HepG2 (cell line): Measurements from ENCODE around the gene MAP3K9. TPM values are rescaled to one million over a fixed set of nuclear protein-coding genes. Genes with fewer than 3 reads are reported as not detected.

ENCODE experiments used
- E2F2 ChIP-seq: sonication (generic); formaldehyde crosslinking; IDR thresholded peaks from 2 replicates; pipeline ENCODE4 v1.4.0; 2020; ENCODE audit warnings: missing genetic modification reagents, borderline replicate concordance
- FIP1L1 ChIP-seq: fragments of 200-400 bp; formaldehyde crosslinking; IDR thresholded peaks from 2 replicates; pipeline ENCODE4 v1.6.1; 2018; ENCODE audit warnings: low read depth, mild to moderate bottlenecking, low read length, moderate library complexity, borderline replicate concordance; ENCODE audit not compliant: insufficient read depth
- FOXA3 ChIP-seq: IDR thresholded peaks from 2 replicates; pipeline ENCODE4 v1.6.1; 2016; ENCODE audit warnings: missing genetic modification reagents, missing compliant biosample characterization
- GATAD1 ChIP-seq: IDR thresholded peaks from 2 replicates; pipeline ENCODE4 v1.6.1; 2016; ENCODE audit warnings: missing genetic modification reagents, missing compliant biosample characterization
- MAFK ChIP-seq, 2 experiments: IDR thresholded peaks in 1 of 2; conservative IDR thresholded peaks in 1 of 2; 2 replicates each; pipeline ENCODE4 v1.6.1; 2011; ENCODE audit warnings: improper control_type of control experiment in 2 of 2, low read length in 2 of 2
- PHF20 ChIP-seq: sonication (generic); formaldehyde crosslinking; IDR thresholded peaks from 2 replicates; pipeline ENCODE4 v1.5.0; 2020; ENCODE audit warnings: mild to moderate bottlenecking, missing genetic modification reagents
- TIGD3 ChIP-seq: sonication (generic); formaldehyde crosslinking; IDR thresholded peaks from 2 replicates; pipeline ENCODE4 v1.5.1; 2020; ENCODE audit warnings: mild to moderate bottlenecking, missing genetic modification reagents, borderline replicate concordance
- ZNF224 ChIP-seq: sonication (generic); formaldehyde crosslinking; IDR thresholded peaks from 2 replicates; pipeline ENCODE4 v1.5.0; 2020; ENCODE audit warnings: mild to moderate bottlenecking, missing genetic modification reagents
- ZNF282 ChIP-seq: fragments of 450-650 bp; IDR thresholded peaks from 2 replicates; pipeline ENCODE4 v1.6.1; 2018; ENCODE audit not compliant: partially characterized antibody
- ZNF326 ChIP-seq: sonication (generic); formaldehyde crosslinking; IDR thresholded peaks from 2 replicates; pipeline ENCODE4 v1.4.0; 2020; ENCODE audit warnings: missing genetic modification reagents, borderline replicate concordance
- ZNF768 ChIP-seq: sonication (generic); formaldehyde crosslinking; IDR thresholded peaks from 2 replicates; pipeline ENCODE4 v1.4.0; 2020; ENCODE audit warnings: missing genetic modification reagents
- ZNF770 ChIP-seq: sonication (generic); formaldehyde crosslinking; IDR thresholded peaks from 2 replicates; pipeline ENCODE4 v1.5.0; 2020; ENCODE audit warnings: mild to moderate bottlenecking, missing genetic modification reagents
- ZSCAN21 ChIP-seq: sonication (generic); formaldehyde crosslinking; IDR thresholded peaks from 2 replicates; pipeline ENCODE4 v1.8.0; 2022; ENCODE audit warnings: mild to moderate bottlenecking, missing genetic modification reagents, moderate library complexity, borderline replicate concordance
- polyA plus RNA-seq, 8 experiments: library from polyadenylated mRNA; depleted of rRNA in 3 of 8; stranded (reverse) in 7 of 8; unstranded in 1 of 8; fragments of >200 nt; fragmentation: Illumina TruSeq in 4 of 8; extraction: Trizol in 4 of 8; gene quantifications; 2 replicates each; pipeline versions ENCODE4 v1.2.1 to v1.2.3, GENCODE V29; 2011 to 2016; ENCODE audit warnings: low read depth in 4 of 8, missing spikeins in 1 of 8, mixed read lengths in 1 of 8; ENCODE audit not compliant: insufficient read depth in 1 of 8
- total RNA-seq, 5 experiments: library from RNA; depleted of rRNA; stranded (reverse); fragments of >200 nt; fragmentation: Illumina TruSeq; extraction: Trizol; gene quantifications; 2 replicates each; pipeline ENCODE4 v1.2.3, GENCODE V29; 2016; ENCODE audit warnings: low read depth in 1 of 5
- TF ChIP-seq, protein P1 (sequence below): sonication (generic); formaldehyde crosslinking; IDR thresholded peaks from 2 replicates; pipeline ENCODE4 v1.5.1; 2020; ENCODE audit warnings: missing genetic modification reagents, mild to moderate bottlenecking, borderline replicate concordance
- TF ChIP-seq, protein P2 (sequence below): sonication (generic); formaldehyde crosslinking; IDR thresholded peaks from 2 replicates; pipeline ENCODE4 v1.5.1; 2020; ENCODE audit warnings: missing genetic modification reagents, mild to moderate bottlenecking, borderline replicate concordance
- TF ChIP-seq, protein P3 (sequence below): IDR thresholded peaks from 2 replicates; pipeline ENCODE4 v1.6.1; 2016
- TF ChIP-seq, protein P4 (sequence below): sonication (generic); formaldehyde crosslinking; IDR thresholded peaks from 2 replicates; pipeline ENCODE4 v1.5.0; 2020; ENCODE audit warnings: mild to moderate bottlenecking, missing genetic modification reagents

Gene MAP3K9
- total and polyA plus RNA-seq, 2 of the 13 experiments (the other 11 are each of a cell fraction or from before 2014, with no cell fraction given): 4.3 to 4.5 TPM

DNA sequence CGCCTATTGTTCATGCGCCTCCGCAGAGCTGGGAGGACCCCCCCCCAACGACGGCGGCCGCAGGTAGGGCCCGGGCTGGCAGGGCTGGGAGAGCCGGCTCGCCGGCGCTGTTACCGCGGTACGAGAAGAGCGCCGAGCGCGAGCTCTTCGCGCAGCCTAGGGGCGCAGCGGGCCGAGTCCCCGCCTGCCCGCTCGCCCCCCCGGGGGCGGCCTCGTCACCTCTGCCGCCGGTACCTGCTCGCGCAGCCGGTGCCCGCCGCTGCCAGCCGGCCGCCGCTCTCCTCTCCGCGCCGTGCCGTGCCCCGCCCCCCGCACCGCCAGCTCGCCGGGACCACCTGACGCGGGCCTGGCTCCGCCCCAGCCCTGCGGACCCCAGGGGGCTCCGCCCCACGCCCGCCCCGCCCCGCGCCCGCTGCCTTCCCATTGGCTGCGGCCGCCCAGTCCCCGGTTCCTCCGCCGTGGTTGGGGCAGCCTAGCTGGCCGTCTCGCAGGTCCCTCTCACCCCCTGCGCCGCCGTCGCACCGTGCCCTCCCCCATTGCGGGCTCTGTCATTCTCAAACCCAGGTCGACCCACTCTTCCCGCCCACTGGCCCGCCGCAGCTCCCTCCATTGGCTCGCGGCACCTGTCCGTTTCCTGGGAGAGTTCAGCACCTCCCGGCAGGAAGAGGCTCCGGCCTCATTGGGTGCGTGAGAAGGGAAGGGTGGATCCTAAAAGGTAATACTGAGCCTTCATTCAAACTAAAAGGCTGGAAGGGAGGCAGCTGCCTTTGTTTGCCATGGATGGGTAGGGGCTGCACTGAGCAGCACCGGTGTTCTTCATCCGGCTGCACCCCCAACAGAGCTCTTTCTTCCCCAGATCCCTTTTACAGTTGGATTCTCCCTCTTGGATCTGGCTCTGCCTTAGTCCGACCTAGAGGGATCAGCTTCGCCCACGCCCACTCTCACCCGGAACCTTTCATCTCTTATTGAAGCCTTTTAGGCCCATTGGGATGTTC lies at the start of gene MAP3K9 (continued):
- TF ChIP-seq, protein P1, sequence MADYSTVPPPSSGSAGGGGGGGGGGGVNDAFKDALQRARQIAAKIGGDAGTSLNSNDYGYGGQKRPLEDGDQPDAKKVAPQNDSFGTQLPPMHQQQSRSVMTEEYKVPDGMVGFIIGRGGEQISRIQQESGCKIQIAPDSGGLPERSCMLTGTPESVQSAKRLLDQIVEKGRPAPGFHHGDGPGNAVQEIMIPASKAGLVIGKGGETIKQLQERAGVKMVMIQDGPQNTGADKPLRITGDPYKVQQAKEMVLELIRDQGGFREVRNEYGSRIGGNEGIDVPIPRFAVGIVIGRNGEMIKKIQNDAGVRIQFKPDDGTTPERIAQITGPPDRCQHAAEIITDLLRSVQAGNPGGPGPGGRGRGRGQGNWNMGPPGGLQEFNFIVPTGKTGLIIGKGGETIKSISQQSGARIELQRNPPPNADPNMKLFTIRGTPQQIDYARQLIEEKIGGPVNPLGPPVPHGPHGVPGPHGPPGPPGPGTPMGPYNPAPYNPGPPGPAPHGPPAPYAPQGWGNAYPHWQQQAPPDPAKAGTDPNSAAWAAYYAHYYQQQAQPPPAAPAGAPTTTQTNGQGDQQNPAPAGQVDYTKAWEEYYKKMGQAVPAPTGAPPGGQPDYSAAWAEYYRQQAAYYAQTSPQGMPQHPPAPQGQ (CRISPR knock-in tag): no peak
- TF ChIP-seq ZNF770 (CRISPR knock-in tag) (no peak), ZNF282 (no peak), ZSCAN21 (CRISPR knock-in tag) (no peak), ZNF224 (CRISPR knock-in tag) (no peak), MAFK (conservative IDR thresholded peaks at IDR 0.05 in 1 of 2, IDR thresholded peaks at IDR 0.05 in 1 of 2; ENCODE audit: low read length in 2 of 2) (no peak), ZNF326 (no peak), FOXA3 (CRISPR knock-in tag) (no peak), GATAD1 (no peak; the same call in 1 of the 2 replicates), FIP1L1 (no peak), PHF20 (CRISPR knock-in tag) (peak; percentile 17; the same call in 1 of the 2 replicates), TIGD3 (no peak), E2F2 (CRISPR knock-in tag) (no peak), ZNF768 (CRISPR knock-in tag) (no peak)
- TF ChIP-seq, protein P2, sequence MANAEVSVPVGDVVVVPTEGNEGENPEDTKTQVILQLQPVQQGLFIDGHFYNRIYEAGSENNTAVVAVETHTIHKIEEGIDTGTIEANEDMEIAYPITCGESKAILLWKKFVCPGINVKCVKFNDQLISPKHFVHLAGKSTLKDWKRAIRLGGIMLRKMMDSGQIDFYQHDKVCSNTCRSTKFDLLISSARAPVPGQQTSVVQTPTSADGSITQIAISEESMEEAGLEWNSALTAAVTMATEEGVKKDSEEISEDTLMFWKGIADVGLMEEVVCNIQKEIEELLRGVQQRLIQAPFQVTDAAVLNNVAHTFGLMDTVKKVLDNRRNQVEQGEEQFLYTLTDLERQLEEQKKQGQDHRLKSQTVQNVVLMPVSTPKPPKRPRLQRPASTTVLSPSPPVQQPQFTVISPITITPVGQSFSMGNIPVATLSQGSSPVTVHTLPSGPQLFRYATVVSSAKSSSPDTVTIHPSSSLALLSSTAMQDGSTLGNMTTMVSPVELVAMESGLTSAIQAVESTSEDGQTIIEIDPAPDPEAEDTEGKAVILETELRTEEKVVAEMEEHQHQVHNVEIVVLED (CRISPR knock-in tag): peak; percentile 67
- TF ChIP-seq, protein P3, sequence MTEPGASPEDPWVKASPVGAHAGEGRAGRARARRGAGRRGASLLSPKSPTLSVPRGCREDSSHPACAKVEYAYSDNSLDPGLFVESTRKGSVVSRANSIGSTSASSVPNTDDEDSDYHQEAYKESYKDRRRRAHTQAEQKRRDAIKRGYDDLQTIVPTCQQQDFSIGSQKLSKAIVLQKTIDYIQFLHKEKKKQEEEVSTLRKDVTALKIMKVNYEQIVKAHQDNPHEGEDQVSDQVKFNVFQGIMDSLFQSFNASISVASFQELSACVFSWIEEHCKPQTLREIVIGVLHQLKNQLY: no peak
- TF ChIP-seq, protein P4, sequence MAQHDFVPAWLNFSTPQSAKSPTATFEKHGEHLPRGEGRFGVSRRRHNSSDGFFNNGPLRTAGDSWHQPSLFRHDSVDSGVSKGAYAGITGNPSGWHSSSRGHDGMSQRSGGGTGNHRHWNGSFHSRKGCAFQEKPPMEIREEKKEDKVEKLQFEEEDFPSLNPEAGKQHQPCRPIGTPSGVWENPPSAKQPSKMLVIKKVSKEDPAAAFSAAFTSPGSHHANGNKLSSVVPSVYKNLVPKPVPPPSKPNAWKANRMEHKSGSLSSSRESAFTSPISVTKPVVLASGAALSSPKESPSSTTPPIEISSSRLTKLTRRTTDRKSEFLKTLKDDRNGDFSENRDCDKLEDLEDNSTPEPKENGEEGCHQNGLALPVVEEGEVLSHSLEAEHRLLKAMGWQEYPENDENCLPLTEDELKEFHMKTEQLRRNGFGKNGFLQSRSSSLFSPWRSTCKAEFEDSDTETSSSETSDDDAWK (CRISPR knock-in tag): no peak
